ENCODE data around the gene PDE6B. TPM values are rescaled to one million over a fixed set of nuclear protein-coding genes. Genes with fewer than 3 reads are reported as not detected.

Gene PDE6B
- polyA plus RNA-seq, 2 of the 4 experiments (the other 2 are of a cell fraction), result not detected

DNA sequence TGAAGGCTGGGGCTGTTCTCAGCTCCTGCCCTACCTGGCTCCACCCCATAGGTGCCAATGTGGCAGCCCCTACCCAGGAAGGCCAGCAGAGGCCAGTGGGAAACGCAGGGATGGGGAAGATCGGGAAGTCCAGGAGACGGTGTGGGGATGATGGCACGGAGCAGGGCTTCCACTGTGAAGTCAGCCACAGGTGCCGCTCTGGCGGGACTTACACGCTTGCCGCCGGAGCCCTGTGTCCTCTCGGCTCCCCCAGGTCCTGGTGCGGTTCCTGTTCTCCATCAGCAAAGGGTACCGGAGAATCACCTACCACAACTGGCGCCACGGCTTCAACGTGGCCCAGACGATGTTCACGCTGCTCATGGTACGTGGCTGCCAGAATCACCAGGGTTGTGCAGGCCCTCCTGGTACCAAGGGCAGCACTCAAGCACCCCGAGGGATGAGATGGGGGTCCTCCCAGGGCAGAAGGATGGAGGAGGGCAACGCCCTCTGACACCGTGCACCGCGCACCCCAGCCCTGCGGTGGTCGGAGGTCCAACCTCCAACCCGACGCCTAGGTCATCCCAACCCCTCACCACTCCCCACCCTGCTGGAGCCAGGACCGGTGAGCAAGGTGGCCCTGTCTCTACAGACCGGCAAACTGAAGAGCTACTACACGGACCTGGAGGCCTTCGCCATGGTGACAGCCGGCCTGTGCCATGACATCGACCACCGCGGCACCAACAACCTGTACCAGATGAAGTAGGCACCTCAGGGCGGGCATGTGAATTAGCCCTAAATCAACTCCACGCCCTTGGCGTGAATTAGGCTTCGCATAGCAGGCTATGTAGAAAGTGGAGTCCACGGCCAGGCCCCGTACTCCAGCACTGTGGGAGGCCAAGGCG lies 36.7 kb downstream of the PDE6B start:
- 73% methylated on average over 27 of the region's 42 CpGs for WGBS (ENCODE audit: missing lambda C conversion rate)
- H3K9me3 ChIP-seq, result no peaks in the 10 kb centered on the region; the same call in 2 of the 3 replicates
- FAIRE-seq, result no peak
- no peak overlapping the region for H3K27ac ChIP-seq
- no peak for DNase-seq (ENCODE audit: low read depth in 1 of 2, low spot score in 1 of 2)
- no peak overlapping the region for H3K4me2 ChIP-seq
- TF ChIP-seq RARB (CRISPR knock-in tag; IDR thresholded peaks at IDR 0.05) (no peak), RCOR1 (IDR thresholded peaks at IDR 0.05; ENCODE audit: low read depth, low read length) (no peak), JUN (IDR thresholded peaks at IDR 0.05) (no peak)
- H3K4me1 ChIP-seq, result no peaks in the 10 kb centered on the region
- POLR2A ChIA-PET, result no interaction called here
- no peak for ATAC-seq
- H3K4me3 ChIP-seq, result no peak overlapping the region
- CTCF ChIA-PET, result no interaction called here

DNA sequence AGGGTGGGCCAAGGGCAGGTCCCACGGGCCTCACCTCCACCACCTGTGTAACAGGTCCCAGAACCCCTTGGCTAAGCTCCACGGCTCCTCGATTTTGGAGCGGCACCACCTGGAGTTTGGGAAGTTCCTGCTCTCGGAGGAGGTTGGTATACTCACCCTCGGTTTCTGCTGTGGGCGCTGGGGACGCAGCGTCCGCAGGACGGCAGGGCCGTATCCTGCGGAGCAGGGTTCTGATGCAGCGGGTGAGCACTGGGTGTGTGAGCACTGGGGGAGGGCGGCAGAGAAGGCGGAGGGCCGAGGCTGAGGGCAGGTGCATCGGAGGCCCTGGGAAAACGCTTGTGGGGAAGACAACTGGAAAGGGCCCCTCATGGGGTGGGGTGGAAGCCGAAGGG lies 37.7 kb downstream of the PDE6B start:
- WGBS (ENCODE audit: missing lambda C conversion rate), result 17% methylated on average over 1 of the region's 20 CpGs
- no peaks in the 10 kb centered on the region for H3K4me1 ChIP-seq
- FAIRE-seq, result no peak
- no peak overlapping the region for H3K4me3 ChIP-seq
- CTCF ChIA-PET, result no interaction called here
- H3K4me2 ChIP-seq, result no peak overlapping the region
- no peak for ATAC-seq
- H3K27ac ChIP-seq, result no peak overlapping the region
- no peaks in the 10 kb centered on the region; the same call in 2 of the 3 replicates for H3K9me3 ChIP-seq
- no peak for DNase-seq (ENCODE audit: low read depth in 1 of 2, low spot score in 1 of 2)
- POLR2A ChIA-PET, result no interaction called here
- no peak for TF ChIP-seq NR3C1 (IDR thresholded peaks at IDR 0.05)
- TF ChIP-seq RFX5 (IDR thresholded peaks at IDR 0.05), result no peak
- TF ChIP-seq ZSCAN20 (CRISPR knock-in tag; IDR thresholded peaks at IDR 0.05), result no peak
- TF ChIP-seq CBX8 (IDR thresholded peaks at IDR 0.05), result no peak

DNA sequence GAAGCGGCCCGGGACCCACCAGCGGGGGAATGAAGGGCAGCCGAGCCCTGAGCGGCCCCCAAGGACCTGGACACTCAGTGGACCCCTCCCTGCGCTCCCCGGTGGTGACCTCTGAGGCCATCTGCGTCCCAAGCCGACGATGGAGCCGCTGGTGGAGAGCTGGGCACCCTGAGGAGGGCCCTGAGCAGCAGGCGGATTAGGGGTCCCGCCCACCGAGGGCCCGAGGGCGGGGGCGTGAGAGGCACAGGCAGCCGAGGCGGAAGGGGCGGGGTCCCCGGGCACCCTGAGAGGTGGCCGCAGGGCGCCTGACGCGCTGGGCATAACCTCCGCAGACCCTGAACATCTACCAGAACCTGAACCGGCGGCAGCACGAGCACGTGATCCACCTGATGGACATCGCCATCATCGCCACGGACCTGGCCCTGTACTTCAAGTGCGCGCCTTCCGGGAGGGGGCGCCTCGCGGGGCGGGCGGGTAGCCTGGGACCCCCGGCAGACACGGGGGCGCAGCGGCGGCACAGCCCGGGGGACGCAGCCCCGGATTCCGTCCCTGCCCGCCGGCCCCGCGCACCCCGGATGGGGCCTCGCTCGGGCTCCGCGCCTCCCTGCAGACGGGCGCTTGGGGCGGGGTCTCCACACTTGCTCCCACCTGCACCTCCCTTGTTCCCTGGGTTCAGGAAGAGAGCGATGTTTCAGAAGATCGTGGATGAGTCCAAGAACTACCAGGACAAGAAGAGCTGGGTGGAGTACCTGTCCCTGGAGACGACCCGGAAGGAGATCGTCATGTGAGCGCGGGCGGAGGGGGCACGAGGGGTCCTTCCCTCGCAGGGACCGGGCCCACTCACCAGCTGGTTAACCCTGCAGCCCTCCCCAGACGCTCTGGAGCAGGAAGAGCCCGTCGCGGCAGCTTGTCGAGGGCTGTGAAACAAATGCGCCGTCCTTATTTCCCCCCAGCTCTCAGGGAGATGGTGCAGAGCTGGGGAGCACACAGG lies 38.4 kb downstream of the PDE6B start:
- Histone ChIP-seq H3K4me2 (no peak overlapping the region), H3K4me3 (no peak overlapping the region), H3K27ac (no peak overlapping the region), H3K9me3 (no peaks in the 10 kb centered on the region; the same call in 2 of the 3 replicates), H3K4me1 (no peaks in the 10 kb centered on the region)
- ChIA-PET CTCF (no interaction called here), POLR2A (interaction anchor here (1.5 kb wide), 1 partner anchor 11 kb away, joined by 4 read pairs; the partner anchor contains the start of genes ATP5ME and MYL5)
- WGBS (ENCODE audit: missing lambda C conversion rate), result 29% methylated on average over 17 of the region's 80 CpGs
- TF ChIP-seq CHD2 (IDR thresholded peaks at IDR 0.05; ENCODE audit: low read length, partially characterized antibody) (no peak), FOSB (CRISPR knock-in tag; IDR thresholded peaks at IDR 0.05) (no peak), FOXS1 (CRISPR knock-in tag; IDR thresholded peaks at IDR 0.05) (no peak), ZNF302 (CRISPR knock-in tag; IDR thresholded peaks at IDR 0.05) (no peak), BHLHE40 (IDR thresholded peaks at IDR 0.05; ENCODE audit: low read depth, low read length) (no peak), HOXB5 (CRISPR knock-in tag; IDR thresholded peaks at IDR 0.05) (no peak), RCOR1 (IDR thresholded peaks at IDR 0.05; ENCODE audit: low read depth, low read length) (no peak), EHMT2 (IDR thresholded peaks at IDR 0.05; ENCODE audit: low read depth) (no peak), MAFK (IDR thresholded peaks at IDR 0.05; ENCODE audit: partially characterized antibody) (no peak), RAD21 (conservative IDR thresholded peaks at IDR 0.05 in 1 of 2, IDR thresholded peaks at IDR 0.05 in 1 of 2) (no peak), KDM5A (IDR thresholded peaks at IDR 0.05) (no peak), NPAS2 (CRISPR knock-in tag; IDR thresholded peaks at IDR 0.05; ENCODE audit: borderline replicate concordance) (no peak), KDM1A (IDR thresholded peaks at IDR 0.05; ENCODE audit: low read depth) (no peak), CBX8 (IDR thresholded peaks at IDR 0.05) (no peak)
- TF ChIP-seq, protein P1, sequence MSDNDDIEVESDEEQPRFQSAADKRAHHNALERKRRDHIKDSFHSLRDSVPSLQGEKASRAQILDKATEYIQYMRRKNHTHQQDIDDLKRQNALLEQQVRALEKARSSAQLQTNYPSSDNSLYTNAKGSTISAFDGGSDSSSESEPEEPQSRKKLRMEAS (IDR thresholded peaks at IDR 0.05), result no peak
- TF ChIP-seq, protein P2, sequence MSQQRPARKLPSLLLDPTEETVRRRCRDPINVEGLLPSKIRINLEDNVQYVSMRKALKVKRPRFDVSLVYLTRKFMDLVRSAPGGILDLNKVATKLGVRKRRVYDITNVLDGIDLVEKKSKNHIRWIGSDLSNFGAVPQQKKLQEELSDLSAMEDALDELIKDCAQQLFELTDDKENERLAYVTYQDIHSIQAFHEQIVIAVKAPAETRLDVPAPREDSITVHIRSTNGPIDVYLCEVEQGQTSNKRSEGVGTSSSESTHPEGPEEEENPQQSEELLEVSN (IDR thresholded peaks at IDR 0.05; ENCODE audit: borderline replicate concordance, low read depth), result no peak
- DNase-seq (ENCODE audit: low read depth in 1 of 2, low spot score in 1 of 2), result no peak
- FAIRE-seq, result no peak
- no peak for ATAC-seq
